Measurements from ENCODE around the gene MYL3. TPM values are rescaled to one million over a fixed set of nuclear protein-coding genes. Genes with fewer than 3 reads are reported as not detected.

The MYL3 gene
- total RNA-seq, 1 donor from 2014 or later, result not detected

DNA sequence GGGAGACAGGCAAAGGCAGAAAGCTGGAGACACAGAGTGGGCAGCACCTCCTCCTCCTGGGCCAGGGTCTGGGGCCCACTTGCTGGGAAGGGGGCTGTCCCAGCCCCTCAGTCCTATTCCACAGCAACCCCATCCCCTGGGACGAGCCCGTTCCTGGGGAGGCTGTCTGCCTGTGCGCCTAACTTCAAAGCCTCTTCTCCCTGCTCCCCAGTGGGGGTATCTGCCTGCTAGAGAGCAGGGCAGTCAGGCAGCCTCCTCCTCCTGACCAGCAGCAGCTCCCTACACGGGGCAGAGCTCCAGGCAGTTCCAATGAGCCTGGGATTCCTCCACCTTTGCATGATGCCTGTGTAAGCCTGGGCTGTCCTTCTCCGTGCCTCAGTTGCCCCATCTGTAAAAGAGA lies 21.2 kb upstream of the MYL3 start:
- no peaks in the 10 kb centered on the region for H3K9me3 Mint-ChIP-seq (ENCODE audit: unreplicated experiment)
- H3K36me3 Mint-ChIP-seq (ENCODE audit: unreplicated experiment), result no peaks in the 10 kb centered on the region
- H3K4me3 Mint-ChIP-seq (ENCODE audit: unreplicated experiment), result no peak overlapping the region
- H3K27ac Mint-ChIP-seq (ENCODE audit: unreplicated experiment), result no peak overlapping the region
- H3K4me1 Mint-ChIP-seq (ENCODE audit: low read depth, unreplicated experiment), result peaks cover 1% of the 10 kb centered on the region
- no peak for DNase-seq
- H3K27me3 Mint-ChIP-seq (ENCODE audit: unreplicated experiment), result peaks cover 17% of the 10 kb centered on the region
- TF ChIP-seq, protein P1, sequence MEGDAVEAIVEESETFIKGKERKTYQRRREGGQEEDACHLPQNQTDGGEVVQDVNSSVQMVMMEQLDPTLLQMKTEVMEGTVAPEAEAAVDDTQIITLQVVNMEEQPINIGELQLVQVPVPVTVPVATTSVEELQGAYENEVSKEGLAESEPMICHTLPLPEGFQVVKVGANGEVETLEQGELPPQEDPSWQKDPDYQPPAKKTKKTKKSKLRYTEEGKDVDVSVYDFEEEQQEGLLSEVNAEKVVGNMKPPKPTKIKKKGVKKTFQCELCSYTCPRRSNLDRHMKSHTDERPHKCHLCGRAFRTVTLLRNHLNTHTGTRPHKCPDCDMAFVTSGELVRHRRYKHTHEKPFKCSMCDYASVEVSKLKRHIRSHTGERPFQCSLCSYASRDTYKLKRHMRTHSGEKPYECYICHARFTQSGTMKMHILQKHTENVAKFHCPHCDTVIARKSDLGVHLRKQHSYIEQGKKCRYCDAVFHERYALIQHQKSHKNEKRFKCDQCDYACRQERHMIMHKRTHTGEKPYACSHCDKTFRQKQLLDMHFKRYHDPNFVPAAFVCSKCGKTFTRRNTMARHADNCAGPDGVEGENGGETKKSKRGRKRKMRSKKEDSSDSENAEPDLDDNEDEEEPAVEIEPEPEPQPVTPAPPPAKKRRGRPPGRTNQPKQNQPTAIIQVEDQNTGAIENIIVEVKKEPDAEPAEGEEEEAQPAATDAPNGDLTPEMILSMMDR (IDR thresholded peaks at IDR 0.05; ENCODE audit: partially characterized antibody, unreplicated experiment), result no peak

DNA sequence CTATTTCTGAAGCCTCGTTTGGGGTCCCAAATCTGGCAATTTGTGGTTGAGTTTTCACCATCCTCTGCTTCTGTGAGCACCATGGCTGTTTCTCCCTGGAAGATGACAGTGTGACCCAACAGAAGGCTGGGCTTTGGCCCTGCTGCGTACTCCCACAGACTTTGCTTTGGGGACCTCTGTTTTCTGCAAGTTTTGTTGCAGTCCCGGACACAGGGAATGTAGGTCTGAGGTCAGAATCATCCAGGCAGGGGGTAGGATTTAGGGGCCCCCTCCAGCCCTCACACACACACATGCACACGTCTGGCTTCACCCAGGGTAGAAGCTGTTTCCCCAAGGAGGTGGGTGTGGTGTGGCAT lies 20.6 kb upstream of the MYL3 start:
- peaks cover 17% of the 10 kb centered on the region for H3K27me3 Mint-ChIP-seq (ENCODE audit: unreplicated experiment)
- H3K4me3 Mint-ChIP-seq (ENCODE audit: unreplicated experiment), result peak overlapping the region; percentile 68
- no peaks in the 10 kb centered on the region for H3K36me3 Mint-ChIP-seq (ENCODE audit: unreplicated experiment)
- H3K9me3 Mint-ChIP-seq (ENCODE audit: unreplicated experiment), result no peaks in the 10 kb centered on the region
- H3K4me1 Mint-ChIP-seq (ENCODE audit: low read depth, unreplicated experiment), result peaks cover 1% of the 10 kb centered on the region
- no peak for DNase-seq
- H3K27ac Mint-ChIP-seq (ENCODE audit: unreplicated experiment), result no peak overlapping the region
- TF ChIP-seq, protein P1 (IDR thresholded peaks at IDR 0.05; ENCODE audit: partially characterized antibody, unreplicated experiment), result no peak

DNA sequence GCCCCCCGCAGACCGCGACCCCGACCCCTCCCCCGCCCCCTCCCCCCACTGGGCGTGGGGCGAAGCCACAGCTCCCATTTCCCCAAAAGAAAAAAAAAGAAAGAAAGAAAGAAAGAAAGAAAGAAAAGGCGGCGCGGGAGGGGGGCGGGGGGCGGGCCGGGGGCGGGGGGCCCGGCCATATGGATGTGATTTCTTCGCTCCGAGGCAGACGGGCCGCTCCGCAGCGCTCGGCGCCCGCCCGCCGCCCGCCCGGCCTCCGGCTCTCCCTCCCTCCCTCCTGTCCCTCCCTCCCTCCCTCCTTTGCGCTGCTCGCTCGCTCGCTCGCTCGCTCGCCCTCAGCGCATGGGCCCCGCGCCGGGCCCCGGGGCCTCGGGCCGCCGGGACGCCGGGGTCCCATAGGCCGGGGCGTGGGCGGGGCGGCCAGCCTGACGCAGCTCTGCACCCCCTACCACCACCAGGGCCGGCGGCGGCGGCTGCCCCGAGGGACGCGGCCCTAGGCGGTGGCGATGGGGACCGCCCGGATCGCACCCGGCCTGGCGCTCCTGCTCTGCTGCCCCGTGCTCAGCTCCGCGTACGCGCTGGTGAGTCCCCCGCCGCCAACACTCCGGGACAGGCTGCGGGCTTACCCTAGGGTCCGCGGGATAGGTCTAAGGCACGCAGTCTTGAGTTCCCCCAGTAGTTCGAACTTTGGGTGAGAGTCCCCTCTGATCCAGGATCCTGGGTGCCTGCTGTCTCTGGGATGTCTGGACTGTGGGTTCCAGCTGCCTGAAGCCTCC lies 20.0 kb upstream of the MYL3 start:
- peaks cover 17% of the 10 kb centered on the region for H3K27me3 Mint-ChIP-seq (ENCODE audit: unreplicated experiment)

DNA sequence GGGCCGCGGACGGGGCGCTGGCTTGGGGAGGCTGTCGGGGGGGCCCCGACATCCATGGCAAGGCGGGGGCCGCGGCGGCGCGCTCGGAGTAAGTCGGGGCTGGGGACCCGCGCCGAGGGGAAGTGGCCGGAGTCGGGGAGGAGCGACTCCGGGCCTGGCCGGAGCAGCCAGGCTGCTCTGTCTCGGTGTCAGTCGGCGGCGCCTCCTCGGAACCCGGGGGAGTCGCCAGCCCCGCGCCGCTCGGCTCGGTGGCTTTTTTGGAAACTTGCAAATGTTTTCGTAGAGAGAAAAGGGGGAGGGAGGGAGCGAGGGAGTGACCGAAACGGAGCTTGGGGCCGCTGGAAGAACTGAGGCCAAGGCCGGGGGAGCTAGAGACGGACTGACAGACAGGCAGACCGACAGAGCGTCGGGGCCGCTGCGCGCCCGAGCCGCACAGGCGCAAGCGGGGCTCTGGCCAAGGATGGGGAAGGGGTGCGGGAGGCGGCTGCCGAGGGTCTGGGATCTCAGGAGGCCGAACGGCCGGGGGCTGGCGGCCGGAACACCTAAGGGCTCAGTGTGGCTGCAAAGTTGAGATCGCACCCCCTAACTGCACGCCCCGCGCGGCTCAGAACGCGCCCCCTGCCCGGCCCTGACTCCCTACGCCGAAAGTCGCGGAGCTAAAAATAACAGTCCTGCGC lies 19.3 kb upstream of the MYL3 start:
- Mint-ChIP-seq H3K4me3 (ENCODE audit: unreplicated experiment) (peak overlapping the region; percentile 80), H3K27ac (ENCODE audit: unreplicated experiment) (no peak overlapping the region), H3K27me3 (ENCODE audit: unreplicated experiment) (peaks cover 17% of the 10 kb centered on the region), H3K9me3 (ENCODE audit: unreplicated experiment) (no peaks in the 10 kb centered on the region), H3K36me3 (ENCODE audit: unreplicated experiment) (no peaks in the 10 kb centered on the region), H3K4me1 (ENCODE audit: low read depth, unreplicated experiment) (peaks cover 1% of the 10 kb centered on the region)
- DNase-seq, result peak; percentile 56
- TF ChIP-seq, protein P1 (IDR thresholded peaks at IDR 0.05; ENCODE audit: partially characterized antibody, unreplicated experiment), result no peak

More for the DNA sequence above, 20.0 kb upstream of the MYL3 start:
- no peaks in the 10 kb centered on the region for H3K36me3 Mint-ChIP-seq (ENCODE audit: unreplicated experiment)
- DNase-seq, result peak; percentile 54
- TF ChIP-seq, protein P1 (IDR thresholded peaks at IDR 0.05; ENCODE audit: partially characterized antibody, unreplicated experiment), result no peak
- no peaks in the 10 kb centered on the region for H3K9me3 Mint-ChIP-seq (ENCODE audit: unreplicated experiment)
- peak overlapping the region; percentile 80 for H3K4me3 Mint-ChIP-seq (ENCODE audit: unreplicated experiment)
- peaks cover 1% of the 10 kb centered on the region for H3K4me1 Mint-ChIP-seq (ENCODE audit: low read depth, unreplicated experiment)
- H3K27ac Mint-ChIP-seq (ENCODE audit: unreplicated experiment), result no peak overlapping the region

All from glutamatergic neuron (in vitro differentiated cells).